Breast epithelium (tissue), 4 donors: ENCODE data around the gene TGM3. TPM values are rescaled to one million over a fixed set of nuclear protein-coding genes. Genes with fewer than 3 reads are reported as not detected.

Experiments
- DNase-seq, 2 donors: peaks; one replicate each; pipeline ENCODE4 v3.0.0-alpha.2; 2019; ENCODE audit warnings: low spot score in 2 of 2
- H3K27ac ChIP-seq, 2 donors: fragments of 200-600 bp; sonication (generic) in 1 of 2; one replicate each; pipeline ENCODE4 v1.5.1; 2016 to 2019; ENCODE audit warnings: mild to moderate bottlenecking in 1 of 2
- H3K27me3 ChIP-seq, 2 donors: fragments of 200-600 bp; sonication (generic) in 1 of 2; one replicate each; pipeline versions ENCODE4 v1.5.1 to v1.6.0; 2017 to 2019; ENCODE audit warnings: control low read depth in 1 of 2, mild to moderate bottlenecking in 1 of 2
- H3K36me3 ChIP-seq: fragments of 200-600 bp; one replicate; pipeline ENCODE4 v1.5.1; 2019
- H3K4me1 ChIP-seq, 2 donors: fragments of 200-600 bp; sonication (generic); one replicate each; pipeline ENCODE4 v1.5.1; 2016 to 2019; ENCODE audit warnings: control low read depth in 1 of 2
- H3K4me3 ChIP-seq, 3 donors: fragments of 200-600 bp; sonication (generic); 1 replicate in 2 of 3; 2 replicates in 1 of 3; pipeline ENCODE4 v1.5.1; 2016 to 2019; ENCODE audit warnings: mild to moderate bottlenecking in 3 of 3, moderate library complexity in 2 of 3
- H3K9me3 ChIP-seq, 2 donors: fragments of 200-600 bp; sonication (generic) in 1 of 2; one replicate each; pipeline ENCODE4 v1.5.1; 2016 to 2019; ENCODE audit warnings: control low read depth in 1 of 2
- POLR2A ChIP-seq: fragments of 450-650 bp; IDR thresholded peaks from one replicate; pipeline ENCODE4 v1.6.1; 2016; ENCODE audit warnings: antibody characterized with exemption, mild to moderate bottlenecking, moderate library complexity
- POLR2AphosphoS5 ChIP-seq, 3 donors: sonication (generic); formaldehyde crosslinking; IDR thresholded peaks; one replicate each; pipeline ENCODE4 v1.6.1; 2017; ENCODE audit warnings: antibody characterized with exemption in 3 of 3
- intact Hi-C: fragments of 100-400 bp; cut with DNase I; formaldehyde crosslinking; loops from one replicate; pipeline ENCODE4 v1.15.1; 2023; ENCODE audit warnings: low total_unique reads
- total RNA-seq, 3 donors: library from RNA; depleted of rRNA; stranded (reverse); fragments of >200 nt; gene quantifications; one replicate each; pipeline ENCODE4 v1.1.0, GENCODE V29; 2016
- TF ChIP-seq, protein P1 (sequence below), 3 donors: fragments of 450-650 bp; IDR thresholded peaks; one replicate each; pipeline ENCODE4 v1.5.1; 2016 to 2017; ENCODE audit warnings: antibody characterized with exemption in 3 of 3, mild to moderate bottlenecking in 3 of 3, moderate library complexity in 3 of 3

TGM3 gene
- total RNA-seq, 3 donors from 2014 or later, result not detected

DNA sequence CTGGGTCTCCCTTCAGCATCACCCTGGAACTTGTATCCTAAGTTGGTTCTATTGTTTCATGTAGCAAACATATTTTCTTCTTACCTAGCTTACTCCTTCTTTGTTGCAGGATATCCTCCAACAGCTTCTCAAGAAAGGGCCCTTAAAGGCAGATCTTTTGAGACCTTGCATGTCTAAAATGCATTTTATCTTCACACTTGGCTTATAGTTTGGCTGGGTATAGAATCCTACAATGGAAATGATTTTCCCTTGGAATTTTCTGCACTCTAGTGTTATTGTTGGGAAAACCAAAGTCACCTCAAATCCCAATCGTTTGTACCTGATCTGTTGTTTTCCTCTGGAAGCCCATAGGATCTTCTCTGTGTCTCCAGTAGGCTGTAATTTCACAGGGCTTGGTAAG is 72.8 kb downstream of the TGM3 start:
- TF ChIP-seq POLR2AphosphoS5 (IDR thresholded peaks at IDR 0.05) (no peak), POLR2A (no peak)
- TF ChIP-seq, protein P1, sequence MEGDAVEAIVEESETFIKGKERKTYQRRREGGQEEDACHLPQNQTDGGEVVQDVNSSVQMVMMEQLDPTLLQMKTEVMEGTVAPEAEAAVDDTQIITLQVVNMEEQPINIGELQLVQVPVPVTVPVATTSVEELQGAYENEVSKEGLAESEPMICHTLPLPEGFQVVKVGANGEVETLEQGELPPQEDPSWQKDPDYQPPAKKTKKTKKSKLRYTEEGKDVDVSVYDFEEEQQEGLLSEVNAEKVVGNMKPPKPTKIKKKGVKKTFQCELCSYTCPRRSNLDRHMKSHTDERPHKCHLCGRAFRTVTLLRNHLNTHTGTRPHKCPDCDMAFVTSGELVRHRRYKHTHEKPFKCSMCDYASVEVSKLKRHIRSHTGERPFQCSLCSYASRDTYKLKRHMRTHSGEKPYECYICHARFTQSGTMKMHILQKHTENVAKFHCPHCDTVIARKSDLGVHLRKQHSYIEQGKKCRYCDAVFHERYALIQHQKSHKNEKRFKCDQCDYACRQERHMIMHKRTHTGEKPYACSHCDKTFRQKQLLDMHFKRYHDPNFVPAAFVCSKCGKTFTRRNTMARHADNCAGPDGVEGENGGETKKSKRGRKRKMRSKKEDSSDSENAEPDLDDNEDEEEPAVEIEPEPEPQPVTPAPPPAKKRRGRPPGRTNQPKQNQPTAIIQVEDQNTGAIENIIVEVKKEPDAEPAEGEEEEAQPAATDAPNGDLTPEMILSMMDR (IDR thresholded peaks at IDR 0.05), result no peak
- Histone ChIP-seq H3K36me3 (no peaks in the 10 kb centered on the region), H3K27ac (no peak overlapping the region), H3K4me3 (no peak overlapping the region), H3K4me1 (no peaks in the 10 kb centered on the region), H3K27me3 (peaks cover 0 to 2% of the 10 kb centered on the region in 2 donors), H3K9me3 (no peaks in the 10 kb centered on the region)
- DNase-seq, result no peak
- intact Hi-C loops, result no loop called here

DNA sequence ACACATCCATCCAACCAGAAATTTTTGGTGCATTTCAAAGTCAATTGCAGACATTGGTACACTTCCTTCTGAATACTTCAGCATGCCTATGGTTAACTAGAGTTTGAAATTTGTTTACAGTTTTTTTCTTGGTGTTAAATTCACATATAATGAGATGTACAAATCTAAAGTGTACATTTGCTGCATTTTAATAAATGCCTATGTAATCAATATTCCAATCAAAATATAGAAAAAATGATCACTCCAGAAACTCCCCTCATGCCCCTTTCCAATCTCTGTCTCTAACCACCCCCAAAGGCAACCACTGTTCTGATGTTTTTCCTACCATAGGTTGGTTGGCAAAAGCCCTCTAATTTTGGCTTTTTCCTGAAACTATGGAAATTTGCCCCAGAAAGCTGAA is 77.3 kb downstream of the TGM3 start:
- peaks cover 0 to 6% of the 10 kb centered on the region in 2 donors for H3K27me3 ChIP-seq
- no peak overlapping the region for H3K27ac ChIP-seq
- no peak overlapping the region for H3K4me3 ChIP-seq
- no peak for DNase-seq
- H3K4me1 ChIP-seq, result no peaks in the 10 kb centered on the region
- TF ChIP-seq POLR2A, result no peak
- no peak for TF ChIP-seq POLR2AphosphoS5 (IDR thresholded peaks at IDR 0.05)
- TF ChIP-seq, protein P1 (IDR thresholded peaks at IDR 0.05), result no peak
- H3K36me3 ChIP-seq, result no peaks in the 10 kb centered on the region
- intact Hi-C loops, result no loop called here
- no peaks in the 10 kb centered on the region for H3K9me3 ChIP-seq

DNA sequence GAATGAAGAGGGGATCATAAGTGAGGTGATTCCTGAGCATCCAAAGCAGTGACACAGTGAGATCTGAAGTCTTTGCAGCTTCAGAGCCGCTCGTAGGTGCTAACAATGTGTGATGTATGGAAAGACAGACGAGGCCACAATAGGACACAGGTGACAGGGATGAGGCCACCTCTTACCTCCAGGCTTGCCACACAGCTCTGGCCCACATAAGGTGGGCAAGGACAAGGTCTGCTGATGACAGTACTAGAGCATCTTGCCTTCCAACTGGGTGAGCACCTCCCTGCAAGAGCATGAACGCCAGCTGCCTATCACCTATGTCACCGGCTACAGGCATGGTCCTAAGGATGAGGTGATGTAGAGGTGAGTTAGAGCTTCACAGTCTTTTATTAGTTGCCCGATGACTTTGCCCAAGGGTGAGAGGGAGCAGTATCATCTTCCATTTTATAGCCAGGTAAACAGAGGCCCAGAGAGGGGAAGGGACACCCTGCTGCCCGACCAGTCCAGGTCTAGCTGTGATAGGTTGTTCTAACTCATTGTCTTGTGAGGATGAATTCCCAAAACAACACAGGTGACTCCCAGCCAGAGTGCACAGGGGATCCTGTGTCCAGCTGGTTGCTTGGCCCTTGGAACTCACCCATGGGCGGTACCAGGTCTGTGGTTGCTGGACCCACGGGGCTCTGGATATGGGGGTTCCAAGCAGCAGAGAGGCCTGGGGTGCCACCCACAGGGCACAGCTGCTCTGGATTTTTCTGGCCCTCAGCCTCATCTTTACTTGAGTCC is 78.7 kb downstream of the TGM3 start:
- intact Hi-C loops, result no loop called here
- H3K4me1 ChIP-seq, result no peaks in the 10 kb centered on the region
- no peak overlapping the region for H3K27ac ChIP-seq
- DNase-seq, result no peak
- H3K4me3 ChIP-seq, result no peak overlapping the region
- no peaks in the 10 kb centered on the region for H3K36me3 ChIP-seq
- peaks cover 0 to 6% of the 10 kb centered on the region in 2 donors for H3K27me3 ChIP-seq
- no peaks in the 10 kb centered on the region for H3K9me3 ChIP-seq
- TF ChIP-seq, protein P1 (IDR thresholded peaks at IDR 0.05), result no peak
- TF ChIP-seq POLR2AphosphoS5 (IDR thresholded peaks at IDR 0.05), result no peak
- no peak for TF ChIP-seq POLR2A

DNA sequence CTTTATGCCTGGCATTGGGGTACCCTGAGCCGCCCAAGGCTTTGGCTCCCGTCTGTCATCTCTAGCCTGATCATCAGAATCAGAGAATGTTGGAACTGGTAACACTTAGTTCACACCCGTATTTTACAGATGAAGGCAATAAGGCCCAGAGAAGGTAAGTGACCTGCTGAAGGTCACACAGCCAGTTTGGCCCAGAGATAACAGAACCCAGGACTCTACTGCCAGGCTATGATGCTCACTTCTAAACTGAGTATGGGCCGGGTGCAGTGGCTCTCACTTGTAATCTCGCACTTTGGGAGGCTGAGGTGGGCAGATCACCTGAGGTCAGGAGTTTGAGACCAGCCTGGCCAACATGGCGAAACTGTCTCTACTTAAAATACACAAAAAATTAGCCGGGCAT is 83.1 kb downstream of the TGM3 start:
- DNase-seq, result no peak
- Histone ChIP-seq H3K36me3 (no peaks in the 10 kb centered on the region), H3K27me3 (peaks cover 0 to 3% of the 10 kb centered on the region in 2 donors), H3K27ac (no peak overlapping the region), H3K9me3 (no peaks in the 10 kb centered on the region), H3K4me1 (no peaks in the 10 kb centered on the region), H3K4me3 (no peak overlapping the region)
- intact Hi-C loops, result no loop called here
- TF ChIP-seq POLR2A (no peak), POLR2AphosphoS5 (IDR thresholded peaks at IDR 0.05) (no peak)
- TF ChIP-seq, protein P1 (IDR thresholded peaks at IDR 0.05), result no peak

DNA sequence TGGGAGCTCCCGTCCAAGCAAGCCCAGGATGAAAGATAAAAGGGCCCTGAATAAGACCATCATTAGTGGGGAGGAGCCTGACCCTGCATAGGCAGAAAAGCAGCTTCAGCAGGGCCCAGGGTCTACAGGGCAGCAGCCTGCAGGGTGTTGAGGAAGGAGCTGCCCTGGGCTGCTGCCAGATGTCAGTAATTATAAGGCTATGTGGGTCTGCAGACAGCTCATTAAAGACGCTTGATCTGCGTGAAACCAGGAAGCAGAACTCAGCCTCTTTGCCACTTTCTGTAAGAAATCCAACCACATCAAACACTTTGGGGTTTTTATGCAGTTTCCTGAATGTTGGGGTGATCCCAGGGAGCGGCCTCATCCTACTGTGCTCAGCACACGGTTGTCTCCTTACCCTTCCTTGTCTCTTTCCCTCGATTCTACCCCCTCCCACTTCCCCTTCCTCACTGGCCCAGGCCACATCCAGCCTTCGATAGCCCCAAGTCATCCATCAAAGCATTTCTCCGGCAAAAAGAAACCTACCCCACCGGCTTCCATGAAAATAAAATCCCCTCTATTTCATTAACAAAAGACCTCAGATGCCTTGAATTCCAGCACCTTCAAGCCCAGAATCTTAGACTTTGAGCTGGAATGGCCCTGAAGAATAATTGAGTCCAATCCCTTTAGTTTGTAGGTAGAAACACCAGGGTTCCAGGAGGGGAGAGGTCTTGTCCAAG is 83.9 kb downstream of the TGM3 start:
- intact Hi-C loops, result no loop called here
- Histone ChIP-seq H3K4me3 (no peak overlapping the region), H3K27me3 (no peaks in the 10 kb centered on the region), H3K27ac (no peak overlapping the region), H3K4me1 (no peaks in the 10 kb centered on the region), H3K9me3 (no peaks in the 10 kb centered on the region), H3K36me3 (no peaks in the 10 kb centered on the region)
- TF ChIP-seq POLR2AphosphoS5 (IDR thresholded peaks at IDR 0.05) (no peak), POLR2A (no peak)
- TF ChIP-seq, protein P1 (IDR thresholded peaks at IDR 0.05), result no peak
- no peak for DNase-seq
